Glomerular endothelial cell (primary cell): ENCODE measurements around the gene MARCHF9. TPM values are rescaled to one million over a fixed set of nuclear protein-coding genes. Genes with fewer than 3 reads are reported as not detected.

Experiments
- DNase-seq: peaks from one replicate; pipeline ENCODE4 v3.0.0-alpha.2; 2011; ENCODE audit warnings: low read depth, low spot score; ENCODE audit errors: extremely low read depth
- total RNA-seq: library from RNA; depleted of rRNA; stranded (reverse); fragments of >200 nt; gene quantifications from 2 replicates; pipeline ENCODE4 v1.2.3, GENCODE V29; 2015

The MARCHF9 gene
- total RNA-seq, 1 donor from 2014 or later, result 8.6 TPM

DNA sequence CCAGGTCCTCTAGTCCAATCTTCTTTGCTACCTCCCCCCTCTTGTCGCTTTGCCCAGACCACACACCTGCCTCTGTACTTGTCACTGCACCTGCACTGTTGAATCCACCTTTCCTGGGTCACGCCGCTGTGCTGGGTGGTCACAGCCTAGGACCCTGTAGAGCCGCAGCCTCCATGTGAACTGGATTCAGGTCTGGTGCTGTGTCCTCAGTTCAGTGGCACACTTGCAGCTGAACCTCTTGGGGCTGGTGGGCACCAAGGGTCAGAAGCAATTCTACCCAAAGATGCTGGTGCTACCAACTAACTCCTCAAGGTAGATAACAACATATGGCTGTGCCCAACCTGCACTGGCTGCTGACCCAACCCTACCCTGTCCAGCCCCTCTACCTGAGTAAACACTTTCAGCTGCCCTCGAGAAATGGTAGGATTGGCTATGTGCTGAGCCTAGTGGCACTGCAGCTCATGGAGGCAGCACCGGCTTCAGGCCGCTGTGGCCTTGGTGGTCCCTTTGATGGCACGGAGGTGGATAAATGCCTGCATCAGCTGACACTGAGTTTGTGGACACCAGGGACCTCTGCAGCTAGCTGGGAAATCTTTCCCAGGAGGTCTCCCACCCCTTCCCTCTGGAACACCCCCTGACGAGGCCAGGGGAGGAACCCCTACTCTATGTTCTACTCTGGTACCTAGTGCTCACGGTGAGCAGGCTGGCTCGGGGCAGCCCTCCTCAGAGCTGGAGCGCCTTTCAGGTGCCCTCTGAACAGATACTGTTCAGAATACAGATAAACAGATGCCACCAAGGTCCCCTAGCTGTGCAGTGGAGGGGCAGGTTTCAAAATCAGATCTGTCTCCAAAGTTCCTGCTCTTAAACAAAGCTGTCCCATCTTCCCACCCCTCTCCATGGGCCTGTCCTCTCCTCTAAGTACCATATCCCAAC is 30.6 kb upstream of the MARCHF9 start:
- no peak for DNase-seq

DNA sequence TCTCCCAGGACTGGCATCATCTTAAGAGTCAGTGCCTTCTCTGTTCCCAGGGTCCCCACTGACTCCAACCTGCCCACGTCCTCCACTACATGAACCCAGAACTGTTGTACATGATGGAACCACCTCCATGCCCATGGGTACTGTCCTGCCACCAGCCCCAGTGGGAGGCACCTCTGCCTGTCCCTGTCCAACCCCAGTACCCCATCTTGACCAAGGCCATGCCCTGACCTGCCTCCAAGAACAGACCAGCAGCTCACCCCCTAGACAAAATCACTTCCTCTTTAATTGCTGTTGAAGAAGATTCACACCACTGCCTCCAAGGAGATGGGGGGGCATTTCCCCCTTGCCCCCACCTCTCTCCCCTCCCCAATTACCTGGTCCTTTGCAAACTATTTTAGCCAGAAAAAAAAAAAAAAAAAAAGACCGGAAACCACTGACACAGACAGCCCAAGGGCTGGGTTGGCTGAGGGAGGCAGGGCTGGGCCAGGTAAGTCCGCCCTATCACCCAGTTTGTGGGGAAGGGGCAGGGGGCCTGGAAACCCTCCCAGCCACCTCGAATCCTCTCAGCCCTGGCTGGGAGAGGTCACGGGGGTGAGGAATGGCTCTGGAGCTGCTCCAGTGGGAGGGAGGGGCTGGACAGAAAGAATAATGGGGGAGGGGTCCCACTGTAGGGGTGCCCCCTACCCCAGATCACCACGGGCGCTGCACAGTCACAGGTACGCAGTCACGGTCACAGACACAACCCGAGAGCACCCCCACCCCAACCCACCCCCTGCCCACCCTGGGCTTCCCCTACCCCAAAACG is 29.8 kb upstream of the MARCHF9 start:
- no peak for DNase-seq

GRCh38 chr12:57725851-57726150 is 29.1 kb upstream of the MARCHF9 start:
- DNase-seq, result no peak

DNA sequence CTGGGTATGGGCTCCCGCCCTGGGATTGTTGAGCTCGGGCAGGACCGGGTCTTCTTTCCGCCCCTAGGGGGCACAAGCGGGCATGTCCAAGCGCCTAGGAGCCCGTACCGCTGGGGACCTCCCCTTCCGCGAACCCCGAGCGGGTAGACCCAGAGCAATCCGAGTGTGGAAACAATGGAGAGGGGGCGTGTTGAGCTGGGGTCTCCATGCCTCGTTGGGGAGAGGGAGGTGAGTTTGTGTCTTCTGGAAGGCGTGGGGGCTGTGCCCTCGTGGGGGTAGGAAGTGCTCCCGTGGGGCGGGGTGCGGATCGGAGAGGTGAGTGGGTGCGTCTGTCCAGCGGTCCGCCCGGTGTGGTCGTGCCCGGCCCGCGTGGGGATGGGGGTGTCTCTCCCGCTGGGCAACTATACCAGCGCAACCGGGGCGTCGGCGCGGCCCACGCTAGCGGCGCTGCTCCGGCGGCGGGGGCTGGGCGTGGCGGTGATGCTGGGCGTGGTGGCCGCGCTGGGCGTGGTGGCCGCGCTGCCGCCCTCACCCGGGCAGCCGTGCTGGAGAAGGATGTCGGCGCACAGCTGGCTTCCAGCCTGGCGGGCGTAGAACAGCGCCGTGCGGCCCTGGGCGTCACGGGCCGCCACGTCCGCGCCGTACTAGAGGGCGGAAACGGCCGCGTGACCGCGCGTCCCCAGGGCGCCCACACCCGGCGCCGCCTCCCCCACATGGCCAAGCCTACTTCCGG is 28.6 kb upstream of the MARCHF9 start:
- DNase-seq, result no peak

- DNase-seq, result no peak
Observed at GRCh38 chr12:57726884-57727757, 27.8 kb upstream of the MARCHF9 start.

DNA sequence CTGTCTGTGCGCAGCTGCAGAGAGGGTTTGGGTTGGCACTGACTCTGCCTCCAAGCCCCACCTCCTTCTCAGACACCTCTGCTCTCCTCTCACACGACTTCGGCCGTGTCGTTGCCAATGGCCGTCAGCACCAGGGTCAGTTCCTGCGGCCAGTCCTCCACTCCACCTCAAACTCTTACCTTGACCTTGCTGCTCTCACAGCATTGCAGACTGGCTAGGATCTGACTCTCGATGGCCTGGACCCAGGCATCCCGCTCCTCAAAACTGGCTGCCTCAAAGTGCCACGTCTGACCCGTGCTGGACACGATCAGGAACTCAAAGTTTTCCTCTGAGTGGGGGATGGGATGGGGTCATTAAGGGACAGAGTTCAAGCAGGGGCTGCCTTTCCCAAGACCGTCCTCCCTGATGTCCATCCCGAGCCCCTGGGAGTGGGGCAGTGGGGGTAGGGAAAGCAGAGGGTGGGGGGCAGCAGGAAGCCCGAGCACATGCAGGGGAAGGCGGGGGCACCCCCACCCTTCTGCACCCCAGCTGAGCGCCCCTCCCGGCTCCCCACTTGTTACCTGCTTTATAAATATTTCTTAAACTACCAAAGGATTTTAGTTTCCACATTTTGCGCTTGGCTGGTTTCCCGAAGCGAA is 27.0 kb upstream of the MARCHF9 start:
- no peak for DNase-seq

DNA sequence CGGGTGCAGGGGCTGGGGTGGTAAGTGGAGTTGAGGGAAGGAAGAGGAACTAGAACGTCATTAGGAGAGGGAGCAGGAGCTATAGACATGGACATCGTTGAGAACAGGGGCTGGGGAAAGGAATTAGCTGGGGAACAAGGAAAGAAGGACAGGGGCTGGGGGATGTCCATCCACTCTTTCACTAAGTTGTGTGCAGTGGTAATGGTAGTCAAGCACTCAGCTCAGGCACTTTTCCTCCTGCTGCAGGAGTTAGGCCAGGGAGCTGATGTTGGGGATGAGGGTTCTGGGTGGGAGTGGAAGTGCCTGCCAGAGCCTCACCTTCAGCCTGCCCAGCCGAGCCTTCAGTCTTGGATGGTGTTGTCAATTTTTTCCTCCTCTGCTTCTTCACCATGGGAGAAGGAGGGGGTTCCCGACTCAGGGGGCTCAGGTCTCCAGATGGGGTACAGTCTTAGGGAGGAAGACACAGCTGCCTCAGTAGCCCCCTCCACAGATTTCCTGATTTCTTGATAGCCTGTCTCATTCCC is 25.5 kb upstream of the MARCHF9 start:
- no peak for DNase-seq

DNA sequence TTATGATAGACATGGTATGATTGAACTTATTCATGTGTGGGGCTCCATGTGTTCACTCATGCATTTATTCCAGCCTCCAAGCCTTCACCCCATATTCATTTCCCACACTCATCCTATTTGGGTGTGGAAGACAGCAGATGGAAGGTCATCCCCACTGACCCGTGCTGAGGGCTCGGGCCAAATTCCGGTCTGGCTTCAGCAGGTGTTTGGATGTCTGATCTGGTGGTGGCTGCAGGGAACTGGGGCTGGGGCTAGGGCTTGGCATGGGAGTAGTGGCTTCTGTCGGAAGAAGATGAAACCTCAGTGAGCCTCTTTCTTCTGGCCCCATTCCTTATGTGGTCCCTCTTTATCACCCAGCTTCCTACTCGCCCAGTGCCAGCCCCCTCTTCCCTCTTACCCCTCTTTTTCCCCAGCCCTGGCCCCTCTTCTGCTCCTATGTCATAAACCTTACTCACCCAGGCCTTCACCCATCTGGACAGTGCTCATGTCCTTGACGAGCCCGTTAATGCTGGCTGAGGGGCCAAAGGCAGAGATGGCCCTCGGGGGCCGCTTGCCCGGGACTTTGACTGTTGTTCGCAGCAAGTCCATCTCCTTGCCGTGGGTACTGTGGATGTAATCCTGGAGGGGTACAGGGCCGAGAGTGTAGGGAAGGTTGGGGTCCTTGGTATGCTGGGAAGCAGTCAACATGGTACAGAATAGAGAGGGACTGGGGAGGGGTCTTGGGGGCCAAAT is 24.4 kb upstream of the MARCHF9 start:
- no peak for DNase-seq

DNA sequence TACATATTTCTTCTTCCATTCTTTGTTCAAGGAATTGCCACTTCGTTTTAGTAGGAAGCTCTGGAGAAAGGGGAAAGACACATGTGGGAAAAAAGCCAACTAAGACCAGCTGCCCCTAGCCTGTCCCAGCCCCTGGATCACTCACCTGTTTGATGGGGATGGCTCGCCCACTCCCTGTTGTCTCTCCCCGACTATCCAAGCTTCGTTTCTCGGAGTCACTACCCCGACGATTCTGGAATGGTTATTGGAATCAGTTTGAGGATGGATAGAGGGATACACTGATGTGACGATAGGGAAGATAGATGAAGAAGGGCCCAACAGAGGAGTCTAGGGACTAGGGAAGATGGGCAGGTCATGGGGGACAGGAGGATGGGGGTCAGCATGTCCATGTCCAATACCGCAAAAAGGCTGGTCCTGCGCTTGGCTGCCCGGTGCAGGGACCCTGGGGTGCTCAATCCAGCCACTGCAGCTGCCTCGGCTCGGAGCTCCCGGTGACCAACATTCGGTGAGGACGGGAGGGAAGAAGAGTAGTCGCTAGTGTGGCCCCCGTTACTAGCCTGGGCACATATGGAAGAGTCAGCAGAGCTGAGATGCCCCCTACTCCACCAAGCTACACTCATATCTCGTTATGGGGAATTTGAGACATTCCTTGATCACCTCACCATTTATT is 23.4 kb upstream of the MARCHF9 start:
- DNase-seq, result no peak

DNA sequence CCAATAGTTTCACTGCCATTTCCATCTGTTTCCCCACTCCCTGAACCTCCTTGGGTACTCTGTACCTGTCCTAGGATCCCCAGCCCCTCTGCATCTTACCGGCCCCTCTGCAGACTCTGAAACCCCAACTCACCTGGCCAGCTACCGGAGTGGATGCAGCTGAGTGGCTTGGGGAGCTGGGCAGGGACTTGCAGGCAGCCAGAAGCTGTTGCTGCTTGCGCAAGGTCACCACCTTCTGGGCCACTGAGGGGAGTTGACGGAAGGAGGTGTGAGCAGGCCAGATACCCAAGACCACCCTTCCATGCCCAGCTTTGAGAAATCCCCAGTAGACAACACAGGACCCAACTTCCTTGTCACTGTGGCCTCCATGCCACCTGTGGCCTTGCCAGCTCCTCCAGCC is 22.6 kb upstream of the MARCHF9 start:
- no peak for DNase-seq

DNA sequence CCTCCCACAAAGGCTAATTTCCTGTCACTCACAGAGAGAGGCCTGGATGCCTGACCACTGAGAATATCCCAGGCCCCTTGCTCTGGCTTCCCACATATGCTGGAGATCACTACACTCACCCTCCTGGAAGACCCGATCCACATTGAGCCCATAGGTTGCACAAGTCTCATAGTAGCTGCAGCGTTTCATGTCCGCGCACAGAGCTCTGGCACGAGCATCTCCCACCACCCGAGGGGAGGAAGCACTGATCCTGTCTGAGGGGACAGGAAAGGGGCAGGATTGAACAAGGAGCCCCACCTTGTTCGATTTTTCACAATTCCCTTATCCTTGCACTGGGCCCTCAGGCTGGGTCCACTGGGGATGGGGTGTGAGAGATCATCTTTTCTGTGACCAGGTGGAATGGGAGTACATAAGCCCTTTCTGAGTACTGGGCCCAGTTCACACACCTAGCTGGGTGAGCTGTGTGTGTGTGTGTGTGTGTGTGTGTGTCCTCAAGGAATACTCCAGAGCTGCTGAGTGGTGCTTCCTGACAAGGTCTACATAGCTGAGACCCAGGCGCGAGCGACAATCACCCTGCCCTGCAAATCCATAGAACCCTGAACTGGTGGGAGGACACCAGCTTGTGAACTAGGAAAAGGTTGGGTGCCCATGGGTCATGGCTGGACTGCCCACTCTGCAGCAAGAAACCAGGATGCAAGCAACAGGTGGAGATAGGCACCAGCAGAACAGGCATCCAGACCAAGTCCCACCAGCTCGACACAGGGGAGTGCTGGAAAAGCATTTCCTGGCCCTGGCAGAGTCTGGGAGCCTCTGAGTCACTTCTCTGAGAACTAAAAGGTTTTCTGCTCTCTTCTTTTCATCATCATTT is 21.9 kb upstream of the MARCHF9 start:
- no peak for DNase-seq

DNA sequence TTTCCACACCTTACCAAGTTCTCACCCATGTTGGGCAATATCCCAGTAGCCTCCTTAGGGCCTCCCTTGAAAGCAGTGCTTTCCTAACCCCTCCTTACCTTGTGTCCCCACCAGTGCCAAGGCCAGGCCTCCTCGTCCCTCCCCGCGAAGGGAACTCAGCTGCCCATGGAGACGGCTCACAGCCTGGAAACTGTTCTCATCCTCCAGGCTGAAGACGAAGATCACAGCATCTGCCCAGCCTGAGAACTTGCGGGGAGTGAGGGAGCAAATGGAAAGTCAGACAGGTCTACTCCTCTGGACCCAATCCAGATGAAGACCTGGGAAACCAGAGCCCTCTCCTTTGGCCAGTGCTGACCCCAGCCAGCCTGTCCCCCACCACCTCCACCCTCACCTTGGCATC is 21.0 kb upstream of the MARCHF9 start:
- no peak for DNase-seq

DNA sequence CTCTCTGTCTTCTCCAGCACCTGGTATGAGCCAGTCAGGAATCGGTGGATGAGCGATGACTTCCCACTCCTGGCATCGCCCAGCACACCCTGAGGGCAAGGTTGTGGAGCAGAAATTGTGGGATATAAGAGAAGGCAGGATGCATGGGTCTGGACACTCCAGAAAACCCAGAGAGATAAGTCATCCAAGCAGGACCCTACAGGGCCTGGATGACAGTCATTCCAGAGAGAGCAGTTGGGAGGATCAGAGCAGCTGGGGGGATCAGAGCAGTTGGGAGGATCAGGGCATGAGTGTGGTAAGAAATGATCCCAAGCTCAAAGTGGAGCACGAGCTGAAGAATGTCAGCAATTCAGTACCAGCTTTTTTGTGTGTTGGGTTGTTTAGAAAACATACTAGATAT is 20.3 kb upstream of the MARCHF9 start:
- DNase-seq, result no peak

DNA sequence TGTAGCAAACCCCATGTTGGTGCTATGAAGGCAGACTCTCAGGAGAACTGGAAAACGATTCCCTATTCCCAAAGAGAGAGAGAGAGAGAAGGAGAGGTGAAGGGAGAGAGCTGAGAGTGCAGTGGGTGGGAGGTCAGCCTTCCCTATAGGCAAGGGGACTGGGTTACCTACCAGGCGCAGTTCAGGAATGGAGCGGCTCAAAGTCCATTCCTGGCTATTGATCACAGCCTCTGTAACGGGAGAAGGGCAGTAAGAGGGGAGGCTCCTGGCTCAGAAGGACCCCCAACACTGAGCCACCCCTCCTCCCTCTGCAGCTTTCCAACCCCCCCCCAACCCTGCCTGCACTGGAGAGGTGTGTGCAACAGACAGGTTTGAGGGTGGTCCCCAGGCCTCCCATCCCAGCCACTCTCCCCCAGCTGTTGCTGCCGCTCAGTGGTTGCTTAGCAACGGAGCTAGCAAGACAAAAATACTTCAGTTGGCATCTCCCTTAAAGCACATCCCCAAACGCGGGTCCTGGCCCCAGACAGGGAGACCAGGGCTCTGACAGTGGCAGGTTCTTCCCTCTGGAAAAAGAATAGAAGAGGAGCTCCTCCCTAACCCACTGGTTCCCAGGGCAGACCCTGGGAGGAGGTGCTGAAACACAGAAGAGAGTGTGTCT is 19.6 kb upstream of the MARCHF9 start:
- no peak for DNase-seq

GRCh38 chr12:57735952-57736740 is 18.8 kb upstream of the MARCHF9 start:
- DNase-seq, result no peak

DNA sequence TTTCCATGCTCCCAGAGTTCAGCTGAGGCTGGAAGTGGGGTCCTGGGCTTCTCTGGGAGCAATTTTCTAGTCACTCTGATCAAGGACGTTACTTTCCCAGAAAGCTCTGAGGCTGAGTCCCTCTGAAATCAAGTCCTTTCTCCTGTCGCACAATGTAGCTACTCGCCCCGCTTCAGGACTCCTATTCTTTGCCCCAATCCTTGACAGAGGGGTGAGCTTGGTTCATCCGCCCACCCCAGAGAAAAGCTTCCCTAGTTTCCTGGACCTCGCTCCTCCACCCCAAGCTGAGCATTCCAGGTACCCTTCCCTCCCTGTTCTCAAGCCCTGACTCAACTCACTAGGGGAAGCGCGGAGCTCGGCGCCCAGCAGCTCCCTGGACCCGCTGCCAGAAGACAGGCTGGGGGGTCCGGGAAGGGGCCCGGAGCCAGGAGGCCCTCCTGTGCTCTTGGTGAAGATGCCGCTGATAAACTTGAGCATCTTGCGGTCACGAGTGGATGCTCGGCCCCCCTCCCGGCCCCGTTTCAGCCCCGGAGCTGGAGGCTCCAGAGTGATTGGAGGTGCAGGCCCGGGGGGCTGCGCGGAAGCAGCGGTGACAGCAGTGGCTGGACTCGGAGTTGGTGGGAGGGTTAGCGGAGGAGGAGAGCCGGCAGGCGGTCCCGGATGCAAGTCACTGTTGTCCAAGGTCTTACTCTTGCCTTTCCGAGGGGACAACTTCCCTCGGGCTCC is 18.0 kb upstream of the MARCHF9 start:
- no peak for DNase-seq
